NCI-H82 (cell line): Measurements from ENCODE around the gene ASTN2.
A peak's percentile ranks its signal among the peaks of the same experiment; 100 is the strongest.
"Not testable (repeated sequence)": the region's sequence is repeated elsewhere in the genome, so short reads cannot be mapped to it uniquely, and the experiment has no call there.

Experiments used
- DNase-seq: peaks from one replicate; lab custom pipeline; 2025; lab: John Stamatoyannopoulos, UW

Gene ASTN2

GRCh38 chr9:116873491-116873890, 541.4 kb downstream of the ASTN2 start:
- DNase-seq: peak; percentile 42

DNA sequence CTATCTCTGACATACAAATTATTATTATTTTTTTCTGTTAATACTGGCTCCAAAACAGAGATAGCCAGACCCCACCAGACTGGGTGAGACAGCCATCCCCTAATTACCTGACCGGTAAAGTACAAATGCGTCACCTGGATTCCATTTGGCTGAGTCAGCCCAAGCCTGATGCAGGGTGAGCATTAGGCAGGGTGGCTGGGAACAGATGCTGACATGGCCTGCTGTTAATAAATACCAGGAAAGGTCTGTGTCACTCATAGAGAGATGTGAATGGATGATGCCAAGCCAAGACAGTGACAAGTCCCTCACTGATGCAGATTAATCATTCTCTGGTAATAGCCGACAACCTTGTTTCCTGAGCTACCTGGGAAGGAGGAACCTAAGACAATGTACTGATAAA, 544.3 kb downstream of the ASTN2 start:
- peak; percentile 33 for DNase-seq

DNA sequence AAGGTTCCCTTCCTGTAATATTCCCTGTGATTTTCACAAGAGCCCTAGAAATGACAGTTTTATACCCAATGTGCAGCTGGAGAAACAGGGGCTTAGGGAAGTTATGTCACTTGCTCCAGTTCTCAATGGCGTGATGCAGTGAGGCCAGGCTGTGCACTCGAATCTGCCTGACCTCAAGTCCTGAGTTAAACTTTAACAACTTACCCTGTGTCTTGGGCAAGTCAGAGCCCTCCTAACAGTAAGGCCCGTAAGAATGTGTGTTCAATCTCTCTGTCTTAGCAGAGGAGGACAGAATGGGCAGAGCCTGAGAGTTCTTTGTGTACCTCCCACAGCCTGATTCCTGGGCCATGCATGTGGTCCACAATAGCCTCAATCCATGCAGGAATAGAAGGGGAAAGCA, 546.7 kb downstream of the ASTN2 start:
- DNase-seq: no peak

DNA sequence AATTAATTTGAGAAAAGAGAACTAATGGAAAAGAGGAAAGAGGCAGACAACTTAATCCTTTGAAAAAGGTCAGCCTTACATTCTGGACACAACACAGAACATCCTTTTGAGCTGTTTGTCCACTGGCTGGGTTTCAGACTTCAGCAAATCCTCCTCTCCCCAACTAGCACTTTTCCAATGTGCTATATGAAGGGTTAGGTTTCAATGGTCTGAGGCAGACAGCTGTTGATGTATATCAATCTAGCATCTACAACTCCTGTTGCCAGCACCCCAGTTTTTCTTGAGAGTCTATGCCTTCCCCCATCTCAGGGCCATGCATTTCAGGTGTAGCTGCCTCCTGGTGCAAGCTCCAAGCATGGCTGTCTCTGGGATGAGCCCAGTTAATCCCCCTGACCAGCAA, 553.5 kb downstream of the ASTN2 start:
- no peak for DNase-seq

DNA sequence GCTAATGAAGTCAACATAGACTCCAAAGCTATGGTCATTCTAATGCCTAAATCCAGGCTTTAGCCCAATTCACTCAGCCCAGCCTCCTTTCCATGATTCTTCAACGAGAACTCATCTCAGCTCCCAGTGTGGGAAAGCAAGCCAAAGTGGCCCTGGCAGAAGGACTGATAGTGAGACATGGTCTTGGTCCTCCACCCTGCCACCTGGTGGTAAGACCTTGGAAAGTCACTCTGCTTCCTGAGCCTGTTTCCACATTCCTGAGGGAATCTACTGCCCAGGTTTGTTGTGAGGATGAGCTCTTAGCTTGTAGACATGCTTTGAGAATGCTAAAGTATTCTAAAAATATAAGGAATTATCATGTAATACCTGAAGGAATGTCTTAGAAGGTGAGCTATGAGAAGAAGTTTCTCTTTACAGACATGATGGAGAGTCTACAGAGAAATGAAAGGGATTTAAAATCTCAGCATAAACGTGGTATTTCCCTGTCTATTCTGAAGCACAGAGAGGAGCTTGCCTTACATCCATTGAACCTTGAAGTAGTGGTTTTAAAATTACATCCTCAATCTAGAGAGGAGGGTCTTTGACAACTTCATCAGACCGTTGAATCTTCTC, 554.2 kb downstream of the ASTN2 start:
- DNase-seq: peak; percentile 90

- no peak for DNase-seq
Measured at GRCh38 chr9:116859763-116860162, 555.1 kb downstream of the ASTN2 start.

- peak; percentile 3 for DNase-seq
Measured at GRCh38 chr9:116857321-116857720, 557.5 kb downstream of the ASTN2 start.

DNA sequence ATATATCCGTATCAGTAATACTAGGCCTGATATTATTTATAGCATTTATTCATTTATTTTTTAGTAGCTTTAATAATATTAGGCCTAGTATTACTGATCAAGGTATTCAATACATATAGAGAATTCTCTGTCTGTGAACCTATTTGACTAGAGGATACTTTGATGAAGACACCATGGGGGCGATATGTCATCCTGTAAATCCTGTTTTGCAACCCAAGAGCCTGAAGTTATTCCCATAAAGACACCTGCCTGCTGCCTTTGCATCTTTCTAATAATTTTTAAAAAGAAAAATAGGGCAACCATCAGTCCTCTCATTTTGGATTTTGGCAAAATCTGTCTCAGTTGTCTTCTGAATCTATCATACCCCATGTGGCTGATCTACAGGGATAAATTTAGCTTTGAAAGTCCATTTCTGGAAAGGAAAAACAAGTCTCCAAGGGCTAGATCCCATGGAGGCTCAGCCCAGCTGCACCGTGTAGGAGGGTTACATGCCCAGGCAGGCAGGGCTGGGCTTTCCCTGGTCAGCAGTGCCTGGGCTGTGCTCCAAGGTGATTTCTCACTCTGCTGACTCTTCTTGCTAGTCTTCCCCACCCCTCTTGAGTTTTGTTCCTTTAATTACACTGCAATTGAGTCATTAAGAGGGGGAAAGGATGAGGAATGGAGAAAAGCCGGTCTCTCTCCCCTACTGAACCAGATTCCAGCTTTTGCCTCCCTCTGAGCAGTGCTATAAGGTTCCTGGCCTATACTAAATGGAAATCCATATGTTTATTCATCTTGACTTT, 558.8 kb downstream of the ASTN2 start:
- no peak for DNase-seq

DNA sequence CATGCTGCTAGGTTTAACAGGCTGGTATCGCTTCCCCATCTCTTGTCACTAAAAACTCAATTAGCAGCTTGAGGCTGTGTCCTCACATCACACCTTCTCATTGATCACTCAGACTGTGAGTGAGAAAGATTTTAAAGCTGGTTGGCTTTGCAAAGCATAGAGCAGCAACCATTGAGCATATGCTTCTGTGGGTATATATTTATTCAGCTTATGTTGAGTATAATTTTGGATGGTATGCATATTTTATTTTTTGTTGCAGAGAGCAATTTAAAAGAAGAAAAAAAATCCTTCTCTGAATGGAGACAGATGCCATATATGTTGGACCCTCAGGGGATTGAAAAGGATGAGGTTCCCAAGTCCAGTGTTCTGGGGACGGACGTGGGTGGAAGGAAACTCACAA, 565.1 kb downstream of the ASTN2 start:
- no peak for DNase-seq

DNA sequence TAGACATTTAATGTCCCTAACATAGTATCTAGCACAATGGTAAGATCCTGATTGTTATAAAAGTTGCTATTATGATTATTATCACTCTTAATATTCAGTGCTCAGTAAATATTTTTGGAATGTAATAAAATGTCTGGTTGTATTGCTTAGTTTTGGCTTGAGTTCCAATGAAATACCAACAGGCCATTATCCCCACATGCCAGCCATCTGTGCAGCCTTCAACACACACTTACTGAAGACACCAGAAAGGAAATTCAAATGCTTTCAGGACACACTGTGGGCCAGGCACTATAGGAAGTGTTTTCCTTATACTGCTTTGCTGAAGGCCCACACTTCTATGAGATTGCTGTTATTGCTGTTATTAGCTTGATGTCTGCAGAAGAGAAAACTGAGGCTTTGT, 570.2 kb downstream of the ASTN2 start:
- DNase-seq: peak; percentile 10

- no peak for DNase-seq
Measured at GRCh38 chr9:116843863-116844620, 570.8 kb downstream of the ASTN2 start.

DNA sequence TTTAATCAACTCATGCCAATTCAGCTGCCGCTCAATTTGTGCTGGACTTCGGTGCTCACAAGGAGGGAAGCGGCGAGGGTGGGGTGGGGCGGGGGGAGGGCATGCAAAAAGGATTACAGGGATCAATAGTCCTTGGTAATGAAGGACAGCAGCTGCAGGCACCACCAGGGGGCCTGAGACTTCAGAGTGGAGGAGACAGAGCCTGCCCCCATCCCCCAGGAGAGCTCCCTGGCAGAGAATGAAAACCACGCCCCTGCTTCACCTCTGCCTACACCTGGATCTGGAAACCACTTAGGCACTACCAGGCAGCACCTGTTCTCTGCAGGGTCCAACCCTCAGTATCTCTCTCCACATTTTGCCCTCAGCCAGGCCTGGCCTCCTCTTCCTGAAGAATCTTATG, 572.2 kb downstream of the ASTN2 start:
- peak; percentile 90 for DNase-seq

GRCh38 chr9:116838468-116838867, 576.4 kb downstream of the ASTN2 start:
- not testable (repeated sequence) for DNase-seq

GRCh38 chr9:116837018-116837989, 577.6 kb downstream of the ASTN2 start:
- DNase-seq: peak; percentile 91

DNA sequence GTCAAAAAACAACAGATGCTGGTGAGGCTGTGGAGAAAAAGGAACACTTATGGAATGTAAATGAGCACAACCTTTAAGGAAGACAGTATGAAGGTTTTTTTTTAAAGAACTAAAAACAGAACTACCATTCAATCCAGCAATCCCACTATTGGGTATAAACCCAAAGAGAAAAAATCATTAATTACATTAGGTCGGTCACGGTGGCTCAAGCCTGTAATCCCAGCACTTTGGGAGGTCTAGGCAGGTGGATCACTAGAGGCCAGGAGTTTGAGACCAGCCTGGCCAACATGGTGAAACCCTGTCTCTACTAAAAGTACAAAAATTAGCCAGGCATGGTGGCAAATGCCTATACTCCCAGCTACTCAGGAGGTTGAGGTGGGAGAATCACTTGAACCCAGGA, 584.5 kb downstream of the ASTN2 start:
- not testable (repeated sequence) for DNase-seq

- DNase-seq: peak; percentile 33
Measured at GRCh38 chr9:116821633-116822229, 593.1 kb downstream of the ASTN2 start.

DNA sequence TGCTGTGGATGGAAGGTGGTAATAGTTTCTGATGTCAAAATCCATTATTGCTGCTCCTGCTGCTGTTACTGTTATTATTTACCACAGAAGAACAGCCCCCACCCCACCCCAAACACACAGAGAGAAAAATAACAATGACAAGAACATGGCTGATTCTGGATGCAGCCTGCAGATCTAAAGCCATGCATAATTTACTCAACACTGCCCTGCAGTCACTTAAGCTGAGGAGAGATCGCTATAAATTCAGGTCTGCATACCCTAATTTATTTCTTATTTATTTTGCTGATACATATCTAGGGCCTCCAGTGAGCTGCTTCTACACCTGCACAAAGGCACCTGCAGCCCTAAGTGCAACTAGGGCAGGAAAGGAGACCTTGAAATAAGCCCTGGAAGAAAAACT, 595.7 kb downstream of the ASTN2 start:
- DNase-seq: no peak

GRCh38 chr9:116817762-116818161, 597.1 kb downstream of the ASTN2 start:
- no peak for DNase-seq

DNA sequence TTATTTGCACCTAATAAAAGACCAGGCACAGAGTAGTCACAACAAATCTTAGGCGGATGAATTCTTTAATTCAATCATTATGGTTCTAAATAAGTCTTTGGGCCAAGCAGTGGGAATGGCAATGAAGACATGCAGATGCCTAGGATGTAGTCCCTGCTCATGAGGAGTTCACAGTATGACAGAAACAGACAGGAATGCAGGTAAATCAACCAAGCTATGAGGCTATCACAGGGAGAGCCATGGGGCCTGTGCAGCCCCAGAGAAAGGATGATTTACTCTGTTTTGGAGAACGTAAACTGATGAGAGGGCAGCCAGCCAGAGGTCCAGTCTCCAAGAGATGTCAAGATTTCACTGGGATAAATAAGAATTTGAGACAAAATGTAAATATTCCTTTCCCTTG, 598.4 kb downstream of the ASTN2 start:
- no peak for DNase-seq

GRCh38 chr9:116815835-116816234, 599.0 kb downstream of the ASTN2 start:
- no peak for DNase-seq

DNA sequence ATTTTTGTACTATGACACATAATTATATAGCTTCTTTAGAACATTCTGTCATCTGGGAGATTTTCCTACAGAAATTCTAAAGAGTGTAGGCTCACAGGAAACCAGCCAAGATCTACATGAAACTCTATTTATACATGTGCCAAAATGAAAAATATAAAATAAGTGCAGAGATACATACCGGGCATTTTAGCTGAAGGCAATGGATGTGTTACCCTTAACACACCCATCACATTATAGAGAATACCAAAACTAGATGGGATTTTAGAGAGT, 601.9 kb downstream of the ASTN2 start:
- DNase-seq: no peak
